Muscle layer of duodenum (tissue), 2 donors: ENCODE results near the gene CRHR2.
"Not testable (repeated sequence)": the region's sequence is repeated elsewhere in the genome, so short reads cannot be mapped to it uniquely, and the experiment has no call there.

Experiments used
- H3K27ac ChIP-seq: one replicate; pipeline ENCODE4 v1.7.0; 2013; ENCODE audit warnings: mild to moderate bottlenecking, low read length
- H3K27me3 ChIP-seq: one replicate; pipeline ENCODE4 v1.7.0; 2013; ENCODE audit warnings: low read depth, mild to moderate bottlenecking, control low read depth, low read length
- H3K36me3 ChIP-seq, 2 donors: one replicate each; pipeline ENCODE4 v1.7.0; 2013; ENCODE audit warnings: low read length in 2 of 2, control low read depth in 1 of 2, mild to moderate bottlenecking in 1 of 2; ENCODE audit not compliant: insufficient read depth in 2 of 2, control insufficient read depth in 1 of 2
- H3K4me1 ChIP-seq, 2 donors: one replicate each; pipeline ENCODE4 v1.7.0; 2013; ENCODE audit warnings: low read length in 2 of 2, mild to moderate bottlenecking in 2 of 2, control low read depth in 1 of 2, moderate library complexity in 1 of 2; ENCODE audit not compliant: insufficient read depth in 2 of 2, control insufficient read depth in 1 of 2
- H3K4me3 ChIP-seq, 2 donors: one replicate each; pipeline ENCODE4 v1.7.0; 2013; ENCODE audit warnings: low read length in 2 of 2, low read depth in 1 of 2, mild to moderate bottlenecking in 1 of 2
- H3K9me3 ChIP-seq, 2 donors: one replicate each; pipeline ENCODE4 v1.7.0; 2013; ENCODE audit warnings: low read length in 2 of 2, control low read depth in 1 of 2, mild to moderate bottlenecking in 1 of 2; ENCODE audit not compliant: control insufficient read depth in 1 of 2
- donor health status: healthy.

Gene CRHR2

GRCh38 chr7:30649717-30650420 is 32.4 kb downstream of the CRHR2 start:
- H3K9me3 ChIP-seq, result no peaks in the 10 kb centered on the region
- H3K36me3 ChIP-seq, result peaks cover 0 to 4% of the 10 kb centered on the region in 2 donors

GRCh38 chr7:30648744-30649540 is 33.3 kb downstream of the CRHR2 start:
- Histone ChIP-seq H3K27ac (no peak overlapping the region), H3K4me3 (no peak overlapping the region), H3K4me1 (no peaks in the 10 kb centered on the region), H3K27me3 (no peaks in the 10 kb centered on the region), H3K36me3 (peaks cover 0 to 4% of the 10 kb centered on the region in 2 donors), H3K9me3 (no peaks in the 10 kb centered on the region)

More at GRCh38 chr7:30649717-30650420, 32.4 kb downstream of the CRHR2 start:
- H3K4me3 ChIP-seq, result no peak overlapping the region
- no peak overlapping the region for H3K27ac ChIP-seq
- no peaks in the 10 kb centered on the region for H3K27me3 ChIP-seq
- H3K4me1 ChIP-seq, result no peaks in the 10 kb centered on the region

GRCh38 chr7:30647589-30648364 is 34.5 kb downstream of the CRHR2 start:
- Histone ChIP-seq H3K36me3 (peaks cover 2 to 4% of the 10 kb centered on the region in 2 donors), H3K27ac (no peak overlapping the region), H3K27me3 (no peaks in the 10 kb centered on the region)

GRCh38 chr7:30646154-30646553 is 36.1 kb downstream of the CRHR2 start:
- H3K36me3 ChIP-seq, result peaks cover 2 to 4% of the 10 kb centered on the region in 2 donors
- no peaks in the 10 kb centered on the region for H3K4me1 ChIP-seq
- no peaks in the 10 kb centered on the region for H3K9me3 ChIP-seq
- no peak overlapping the region for H3K27ac ChIP-seq
- no peak overlapping the region for H3K4me3 ChIP-seq
- H3K27me3 ChIP-seq, result no peaks in the 10 kb centered on the region

More at GRCh38 chr7:30647589-30648364, 34.5 kb downstream of the CRHR2 start:
- H3K9me3 ChIP-seq, result no peaks in the 10 kb centered on the region
- H3K4me1 ChIP-seq, result no peaks in the 10 kb centered on the region
- H3K4me3 ChIP-seq, result no peak overlapping the region

- H3K27me3 ChIP-seq, result no peaks in the 10 kb centered on the region
- H3K9me3 ChIP-seq, result no peaks in the 10 kb centered on the region
- peaks cover 2 to 4% of the 10 kb centered on the region in 2 donors for H3K36me3 ChIP-seq
- no peak overlapping the region for H3K27ac ChIP-seq
- H3K4me1 ChIP-seq, result no peaks in the 10 kb centered on the region
- no peak overlapping the region for H3K4me3 ChIP-seq
Measured at GRCh38 chr7:30645661-30646060, 36.6 kb downstream of the CRHR2 start.

GRCh38 chr7:30644286-30644955 is 37.8 kb downstream of the CRHR2 start:
- Histone ChIP-seq H3K36me3 (peaks cover 2 to 4% of the 10 kb centered on the region in 2 donors), H3K9me3 (no peaks in the 10 kb centered on the region), H3K27ac (no peak overlapping the region), H3K4me3 (no peak overlapping the region), H3K27me3 (no peaks in the 10 kb centered on the region), H3K4me1 (no peaks in the 10 kb centered on the region)

- Histone ChIP-seq H3K9me3 (no peaks in the 10 kb centered on the region), H3K4me3 (no peak overlapping the region)
Measured at GRCh38 chr7:30642789-30643188, 39.5 kb downstream of the CRHR2 start.

GRCh38 chr7:30642322-30642721 is 39.9 kb downstream of the CRHR2 start:
- H3K4me1 ChIP-seq, H3K27me3 ChIP-seq, H3K36me3 ChIP-seq, H3K4me3 ChIP-seq, H3K27ac ChIP-seq, H3K9me3 ChIP-seq: not testable (repeated sequence)

More at GRCh38 chr7:30642789-30643188, 39.5 kb downstream of the CRHR2 start:
- Histone ChIP-seq H3K36me3 (peaks cover 2 to 4% of the 10 kb centered on the region in 2 donors), H3K27ac (no peak overlapping the region), H3K4me1 (no peaks in the 10 kb centered on the region), H3K27me3 (no peaks in the 10 kb centered on the region)

GRCh38 chr7:30635798-30636197 is 46.5 kb downstream of the CRHR2 start:
- Histone ChIP-seq H3K27ac (no peak overlapping the region), H3K27me3 (no peaks in the 10 kb centered on the region), H3K9me3 (no peaks in the 10 kb centered on the region), H3K4me1 (no peaks in the 10 kb centered on the region), H3K4me3 (no peak overlapping the region), H3K36me3 (peaks cover 34 to 48% of the 10 kb centered on the region in 2 donors)

- Histone ChIP-seq H3K9me3 (no peaks in the 10 kb centered on the region), H3K4me3 (no peak overlapping the region), H3K27me3 (no peaks in the 10 kb centered on the region), H3K4me1 (no peaks in the 10 kb centered on the region), H3K36me3 (peaks cover 37 to 54% of the 10 kb centered on the region in 2 donors), H3K27ac (no peak overlapping the region)
Measured at GRCh38 chr7:30634634-30635201, 47.5 kb downstream of the CRHR2 start.
